Stimulated activated CD4-positive, alpha-beta T cell treated with anti-CD3 and anti-CD28 coated beads, Interleukin-2, amount 100 ng/mL, for 48 hours (primary cell): ENCODE measurements around the gene GRK3.

Experiments used
- DNase-seq, 2 donors: peaks; one replicate each; pipeline ENCODE4 v3.0.0-alpha.2; 2020

The GRK3 gene

DNA sequence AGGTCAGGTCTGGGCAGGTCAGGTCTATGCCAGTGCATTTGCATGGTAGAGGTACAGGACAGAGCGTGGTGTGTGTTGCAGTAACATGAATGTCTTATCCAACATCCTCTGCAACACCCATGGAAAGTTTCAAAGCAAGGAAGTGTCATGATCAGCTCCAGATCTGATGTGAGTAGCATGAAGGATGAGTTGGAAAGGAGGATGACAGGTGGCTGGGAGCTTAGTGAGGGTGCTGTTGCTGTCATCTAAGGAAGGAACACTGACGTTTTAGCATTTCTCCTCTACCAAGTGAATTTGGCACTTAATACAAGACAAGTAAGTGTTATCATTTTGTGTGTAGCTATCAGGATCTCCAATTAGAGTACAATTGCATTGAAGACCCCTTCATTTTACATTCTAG, 65.1 kb downstream of the GRK3 start:
- no peak for DNase-seq

DNA sequence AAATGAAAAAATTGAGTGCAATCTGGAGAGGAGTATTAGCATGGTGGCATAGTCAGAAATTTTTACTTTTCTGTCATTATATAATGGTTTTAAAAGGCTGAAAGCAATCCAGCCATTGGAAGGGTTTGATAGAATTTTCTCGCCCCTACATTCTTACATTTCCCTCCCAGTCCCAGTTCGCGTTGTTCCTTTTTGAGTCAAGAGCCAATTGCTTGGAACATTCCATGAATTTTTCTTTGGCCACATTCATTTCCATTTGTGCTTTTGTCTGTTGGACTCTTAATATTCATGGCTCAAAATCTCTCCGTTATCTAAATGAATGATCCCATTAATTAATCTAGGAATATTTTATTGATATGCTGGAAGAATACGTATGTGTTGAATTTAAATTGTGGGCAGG, 66.0 kb downstream of the GRK3 start:
- DNase-seq: no peak

DNA sequence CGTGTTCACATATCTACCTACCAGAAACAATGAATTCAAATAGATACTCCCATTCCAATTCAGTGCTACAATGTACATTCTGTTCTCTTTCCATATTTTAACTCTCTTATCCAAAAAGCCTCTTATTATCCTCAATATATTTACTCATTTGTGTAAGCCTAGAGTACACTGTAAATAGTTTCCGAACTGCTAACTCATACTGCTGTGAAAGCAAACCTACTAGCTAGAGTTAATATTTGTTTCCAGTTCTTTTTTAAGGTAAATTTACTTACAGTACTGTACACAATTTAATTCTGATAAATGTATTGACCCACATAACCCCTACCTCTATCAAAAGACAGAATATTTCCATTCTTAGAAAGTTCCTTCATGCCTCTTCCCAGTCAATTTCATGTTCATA, 71.8 kb downstream of the GRK3 start:
- no peak for DNase-seq

DNA sequence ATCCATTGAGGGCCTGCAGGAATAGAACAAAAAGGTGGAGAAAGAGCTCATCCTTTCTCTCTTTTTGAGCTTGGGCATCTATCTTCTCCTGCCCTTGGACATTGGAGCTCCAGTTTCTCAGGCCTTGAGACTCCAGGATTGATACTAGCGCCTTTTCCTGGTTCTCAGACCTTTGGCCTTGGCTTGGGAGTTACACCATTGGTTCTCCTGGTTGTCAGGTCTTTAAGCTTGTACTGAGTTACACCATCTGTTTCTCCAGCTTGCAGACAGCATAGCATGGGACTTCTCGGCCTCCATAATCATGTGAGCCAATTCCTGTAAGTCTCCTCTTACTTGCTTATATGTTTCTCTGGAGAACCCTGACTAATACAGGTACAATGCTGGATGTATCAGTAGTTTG, 72.6 kb downstream of the GRK3 start:
- DNase-seq: no peak

DNA sequence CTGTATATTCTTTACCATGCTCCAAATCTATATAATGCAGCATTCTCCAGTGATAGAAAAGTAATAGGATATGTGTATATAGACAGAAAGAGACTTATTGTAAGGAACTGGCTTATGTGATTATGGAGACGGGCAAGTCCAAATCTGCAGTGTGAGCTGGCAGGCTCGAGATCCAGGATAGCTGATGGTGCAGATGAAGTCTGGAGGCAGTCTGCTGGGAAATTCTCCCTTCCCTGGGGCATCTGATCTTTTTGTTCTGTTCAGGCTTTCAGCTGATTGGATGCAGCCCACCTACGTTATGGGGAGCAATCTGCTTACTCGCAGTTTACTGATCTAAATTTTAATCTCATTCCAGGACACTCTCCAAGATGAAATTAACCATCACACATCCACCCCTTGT, 73.2 kb downstream of the GRK3 start:
- no peak for DNase-seq

DNA sequence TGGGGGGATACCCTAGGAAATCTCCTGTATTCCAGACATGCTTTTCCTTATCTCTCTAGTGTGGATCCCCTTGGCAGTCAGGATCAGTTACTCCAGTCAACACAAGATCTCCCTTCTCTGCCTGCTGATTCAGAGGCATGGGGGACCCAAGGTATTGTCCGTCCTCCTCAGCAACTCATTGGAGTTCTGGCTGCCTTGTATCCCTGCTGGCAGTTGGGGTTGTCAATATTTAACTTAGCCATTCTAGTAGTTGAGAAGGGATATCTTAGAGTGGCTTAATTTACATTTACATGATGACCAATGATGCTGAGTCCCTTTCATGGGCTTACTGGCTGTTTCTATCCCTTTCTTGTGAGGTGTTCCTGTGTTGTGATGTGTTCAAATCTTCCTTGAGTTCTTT, 74.2 kb downstream of the GRK3 start:
- no peak for DNase-seq

DNA sequence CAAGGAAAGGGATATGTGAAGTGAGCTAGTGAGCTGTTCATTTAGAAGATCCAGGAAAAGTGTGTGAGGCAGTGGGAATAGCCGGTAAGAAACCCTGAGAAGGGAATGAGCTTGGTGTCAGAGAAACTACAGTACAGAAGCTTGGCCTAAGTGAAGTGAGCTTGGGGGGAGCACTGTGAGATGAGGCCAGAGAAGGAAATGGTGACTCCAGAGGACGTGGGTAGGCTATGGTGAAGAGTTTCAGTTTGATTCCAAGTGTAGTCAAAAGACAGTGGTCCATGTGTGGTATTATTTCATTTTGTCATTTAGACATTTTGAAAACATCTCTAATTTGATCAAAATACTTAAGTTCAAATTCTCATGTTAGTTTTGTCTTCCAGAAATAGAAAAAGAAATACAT, 77.2 kb downstream of the GRK3 start:
- DNase-seq: no peak

DNA sequence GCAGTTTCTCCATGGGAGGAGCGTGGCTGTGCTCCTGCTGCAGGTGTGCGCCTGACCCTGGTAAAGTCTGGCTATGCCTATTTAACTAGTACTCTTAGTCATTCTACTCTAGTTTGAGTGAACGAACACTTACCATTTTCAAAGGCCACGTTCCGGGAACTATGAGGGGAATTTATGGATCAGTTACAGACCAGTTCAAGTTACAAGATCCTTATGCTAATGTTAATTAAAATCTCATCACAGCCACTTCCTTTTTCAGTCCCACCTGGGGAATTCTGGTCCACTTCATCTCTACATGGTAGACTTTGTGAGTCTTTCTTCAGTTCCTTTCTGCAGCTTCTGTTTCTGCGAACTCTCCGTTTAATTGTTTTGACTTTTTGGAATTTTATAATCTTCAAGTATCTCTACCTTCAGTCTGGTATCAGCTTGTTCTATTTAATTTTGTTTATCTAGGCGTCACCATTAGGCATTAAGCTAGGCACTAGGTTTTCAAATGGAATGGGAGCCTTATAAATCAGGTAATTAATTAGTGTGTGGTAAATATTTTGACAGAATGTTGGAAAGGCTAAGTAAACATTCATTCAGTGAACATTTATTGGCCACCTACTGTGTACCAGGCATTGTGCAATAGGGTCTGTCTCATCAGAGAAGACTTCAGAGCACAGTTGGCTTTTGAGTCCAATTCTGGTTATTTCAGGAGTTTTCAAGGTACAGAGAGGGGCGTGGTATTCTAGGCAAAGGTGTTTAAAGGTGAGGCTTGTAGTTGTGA, 78.9 kb downstream of the GRK3 start:
- DNase-seq: no peak

DNA sequence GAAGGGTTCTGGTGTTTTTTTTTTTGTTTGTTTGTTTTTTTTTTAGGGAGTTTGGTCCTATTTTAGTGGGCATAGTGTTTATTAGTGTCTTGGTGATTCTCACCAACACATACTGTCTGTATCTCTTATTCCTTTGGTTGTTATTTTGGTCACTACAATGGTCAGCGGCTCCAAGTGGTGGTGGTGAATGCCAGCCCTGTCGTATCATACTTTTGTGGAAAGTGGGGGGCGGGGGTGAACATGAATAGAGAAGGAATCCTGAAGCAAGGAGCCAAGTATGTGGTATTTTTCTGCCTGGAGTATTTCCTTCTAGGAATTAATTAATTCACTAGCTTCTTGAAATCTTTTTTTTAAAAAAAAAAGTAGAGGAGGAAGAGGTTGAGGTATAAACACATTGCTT, 79.6 kb downstream of the GRK3 start:
- DNase-seq: no peak

DNA sequence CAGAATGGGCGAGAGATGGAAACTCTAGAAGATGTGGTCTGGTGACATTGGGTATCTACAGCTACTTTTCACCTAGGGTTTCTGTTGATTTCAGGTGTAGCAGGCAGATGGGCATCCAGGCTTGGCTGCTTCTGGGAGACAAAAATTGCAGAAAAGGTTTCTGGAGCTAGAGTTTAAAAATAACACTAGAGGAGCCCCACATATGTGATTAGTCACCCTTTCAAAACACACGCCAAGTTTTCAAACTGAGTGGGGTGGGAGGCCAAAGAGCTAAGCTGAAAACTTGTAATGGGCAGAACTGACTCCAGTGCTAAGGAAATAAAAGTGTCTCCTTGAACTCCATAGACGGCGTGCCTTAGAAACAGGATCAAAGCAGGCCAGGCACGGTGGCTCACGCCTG, 80.8 kb downstream of the GRK3 start:
- DNase-seq: no peak

DNA sequence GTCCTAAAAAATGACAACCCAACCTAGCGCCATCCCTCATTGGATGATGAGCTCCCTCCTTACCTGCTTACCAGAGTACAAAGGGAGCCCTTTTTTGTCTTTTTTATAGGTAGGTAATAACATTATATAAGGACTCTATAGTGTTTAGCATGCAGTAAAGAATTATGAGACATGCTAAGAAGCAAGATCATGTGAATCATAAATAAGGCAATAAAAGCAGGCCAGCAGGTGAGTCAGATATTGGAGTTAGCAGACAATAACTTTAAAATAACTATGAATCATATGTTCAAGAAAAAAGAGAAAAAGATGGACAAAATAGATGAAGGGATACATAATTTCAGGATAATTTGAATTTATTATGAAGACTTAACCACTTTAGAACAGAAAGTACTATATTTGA, 81.5 kb downstream of the GRK3 start:
- no peak for DNase-seq

DNA sequence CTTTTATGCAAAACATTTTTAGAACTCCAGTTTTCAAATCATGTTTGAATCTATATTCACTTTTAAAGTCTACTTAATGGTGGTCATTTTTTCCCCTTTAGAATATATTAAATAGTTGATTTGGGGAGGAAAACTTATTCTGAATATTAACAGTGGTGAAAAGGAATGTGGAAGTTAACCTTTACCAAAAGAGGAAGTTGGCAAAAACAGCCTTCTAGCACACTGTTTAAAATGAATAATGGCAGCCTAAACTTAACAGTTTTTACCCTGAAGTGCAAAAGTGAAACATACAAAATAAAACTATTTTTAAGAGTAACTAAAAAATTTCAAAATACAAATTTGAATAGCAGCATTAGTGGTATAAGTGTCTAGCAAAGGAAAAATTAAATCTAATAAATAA, 86.4 kb downstream of the GRK3 start:
- DNase-seq: no peak

DNA sequence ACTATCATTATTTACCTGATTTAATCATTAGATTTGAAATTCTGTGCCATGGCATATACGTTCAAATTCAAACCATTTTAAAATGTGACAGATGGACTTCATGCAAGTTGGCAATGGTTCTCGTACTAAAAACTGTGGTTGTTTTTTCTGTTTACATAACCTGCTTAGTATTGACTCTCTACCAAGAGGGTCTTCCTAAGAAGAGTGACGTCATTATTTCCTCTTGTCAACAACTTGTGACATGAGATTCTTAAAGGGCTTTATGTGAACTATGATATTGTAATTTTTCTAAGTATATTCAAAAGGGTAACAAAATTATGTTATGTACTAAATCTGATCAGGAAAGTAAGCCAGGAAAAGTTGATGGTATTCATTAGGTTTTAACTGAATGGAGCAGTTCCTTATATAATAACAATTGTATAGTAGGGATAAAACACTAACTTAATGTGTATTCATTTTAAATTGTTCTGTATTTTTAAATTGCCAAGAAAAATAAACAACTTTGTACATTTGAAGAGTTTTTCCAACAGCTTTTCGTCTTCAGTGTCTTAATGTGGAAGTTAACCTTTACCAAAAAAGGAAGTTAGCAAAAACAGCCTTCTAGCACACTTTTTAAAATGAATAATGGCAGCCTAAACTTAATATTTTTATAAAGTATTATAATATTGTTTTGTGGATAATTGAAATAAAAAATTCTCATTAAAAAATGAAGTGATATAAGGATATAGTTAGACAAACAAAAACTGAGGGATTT, 87.0 kb downstream of the GRK3 start:
- no peak for DNase-seq

DNA sequence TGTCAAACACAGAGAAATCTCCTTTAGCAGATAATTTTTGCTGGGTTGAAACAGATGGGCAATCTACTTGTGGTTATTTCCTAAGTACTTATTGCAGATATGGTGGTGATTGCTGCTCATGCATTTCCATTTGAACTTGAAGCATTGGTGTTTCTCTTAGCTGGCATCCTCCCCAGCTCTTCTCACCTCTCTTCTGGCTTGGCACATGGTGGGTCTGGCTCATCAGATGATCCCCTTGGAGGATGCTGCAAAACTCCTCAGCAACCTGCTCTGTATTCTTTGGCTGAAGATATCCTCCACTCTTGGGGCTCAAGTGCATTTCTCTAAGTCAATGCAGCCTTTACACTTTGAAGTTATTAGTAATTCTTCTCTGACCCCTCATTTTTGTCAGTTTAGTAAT, 90.2 kb downstream of the GRK3 start:
- no peak for DNase-seq

DNA sequence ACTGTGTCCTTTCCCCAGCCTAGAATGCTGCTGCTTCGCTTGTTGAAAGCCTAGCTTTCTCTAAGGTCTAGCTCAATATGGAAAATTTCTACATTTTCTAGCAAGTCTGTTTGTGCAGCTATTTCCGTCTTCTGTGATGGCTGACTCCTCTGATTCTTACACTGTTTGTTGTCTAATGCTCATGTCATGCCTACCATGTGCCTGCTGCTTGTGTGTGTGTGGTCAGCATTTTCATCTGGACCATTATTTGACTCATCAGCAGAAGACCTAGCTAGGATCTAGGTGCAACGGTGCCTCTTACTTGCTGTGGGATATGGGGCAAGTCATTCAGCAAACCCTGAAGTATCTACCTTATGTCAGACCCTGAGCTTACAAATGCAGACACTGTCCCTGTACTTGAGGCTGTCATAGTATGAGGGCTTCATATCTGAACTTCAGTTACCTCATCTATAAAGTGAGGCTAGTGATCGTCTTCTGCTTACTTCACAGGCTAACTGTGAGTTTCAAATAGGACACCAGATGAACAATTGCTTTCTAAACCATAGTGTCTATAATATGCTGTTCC, 91.0 kb downstream of the GRK3 start:
- DNase-seq: no peak

DNA sequence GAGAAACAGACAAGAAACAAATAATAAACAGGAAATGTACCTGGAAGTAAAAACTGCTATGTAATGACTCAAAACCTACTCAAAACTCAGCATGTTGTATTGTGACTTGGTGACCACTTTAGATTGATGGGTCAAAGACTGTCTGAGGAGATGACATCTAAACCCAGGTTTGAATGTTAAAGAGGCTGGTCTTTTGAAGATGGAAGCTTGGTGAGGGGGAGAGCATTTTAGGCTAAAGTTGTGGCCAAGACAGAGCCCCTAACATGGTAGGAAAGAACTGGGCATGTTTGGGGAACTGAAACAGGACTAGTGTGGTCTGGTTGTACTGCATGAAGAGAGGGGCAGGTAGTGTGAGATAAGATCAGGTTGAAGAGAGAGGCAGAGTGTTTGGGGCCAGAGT, 92.2 kb downstream of the GRK3 start:
- DNase-seq: no peak

DNA sequence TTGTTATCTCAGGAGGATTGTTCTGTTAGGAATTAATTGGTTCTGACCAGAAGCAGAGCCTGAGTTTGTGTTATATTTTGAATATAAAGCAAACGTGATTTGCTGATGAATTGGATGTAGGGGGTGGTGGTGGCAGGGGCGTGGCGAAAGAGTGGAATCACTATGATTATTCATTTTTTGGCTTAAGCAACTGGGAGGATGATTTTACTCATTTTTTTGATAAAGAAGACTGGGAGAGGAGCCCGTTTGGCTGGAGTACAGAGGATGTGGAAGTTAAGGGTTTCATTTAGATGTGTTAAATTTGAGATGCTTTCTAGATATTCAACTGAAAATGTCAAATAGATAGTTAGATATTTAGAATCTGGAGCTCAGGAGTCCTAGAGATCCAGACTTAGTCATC, 94.2 kb downstream of the GRK3 start:
- DNase-seq: no peak

DNA sequence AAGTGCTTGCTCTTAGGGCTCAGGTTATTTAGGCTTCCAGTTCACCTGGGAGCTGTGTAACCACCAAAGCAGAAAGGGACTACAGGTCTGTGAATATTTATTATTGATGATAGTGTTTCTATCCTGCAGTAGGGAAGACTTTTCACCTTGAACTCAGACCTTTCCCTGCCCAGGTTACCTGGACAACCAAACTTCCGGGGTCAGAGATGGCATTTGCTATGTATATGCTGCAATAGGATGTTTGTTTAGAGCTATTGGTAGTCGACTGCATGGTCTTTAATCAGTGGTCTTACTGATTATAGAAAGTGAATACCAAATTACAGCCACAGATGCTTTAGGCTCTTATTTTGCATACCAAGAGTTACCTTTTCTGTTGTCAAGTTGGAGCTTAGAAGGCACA, 94.9 kb downstream of the GRK3 start:
- DNase-seq: no peak

DNA sequence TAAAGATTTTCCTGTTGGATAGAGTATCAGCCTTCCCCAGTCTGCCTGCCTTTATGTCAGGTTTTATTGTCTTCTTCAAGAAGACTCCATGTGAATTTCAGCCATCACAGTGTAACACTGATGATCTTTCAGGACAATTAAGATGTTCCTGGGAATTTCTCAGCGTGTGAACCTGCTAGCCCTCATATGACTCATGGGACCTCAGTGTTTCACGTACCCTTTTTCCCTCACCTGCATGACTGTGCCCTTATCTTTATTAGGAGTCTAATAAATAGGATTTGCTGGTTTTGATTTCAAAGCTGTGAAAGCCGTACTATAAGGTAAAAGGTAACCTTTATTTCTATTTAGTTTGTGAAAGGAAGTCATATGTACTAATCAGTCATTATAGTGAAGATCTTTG, 95.9 kb downstream of the GRK3 start:
- no peak for DNase-seq

DNA sequence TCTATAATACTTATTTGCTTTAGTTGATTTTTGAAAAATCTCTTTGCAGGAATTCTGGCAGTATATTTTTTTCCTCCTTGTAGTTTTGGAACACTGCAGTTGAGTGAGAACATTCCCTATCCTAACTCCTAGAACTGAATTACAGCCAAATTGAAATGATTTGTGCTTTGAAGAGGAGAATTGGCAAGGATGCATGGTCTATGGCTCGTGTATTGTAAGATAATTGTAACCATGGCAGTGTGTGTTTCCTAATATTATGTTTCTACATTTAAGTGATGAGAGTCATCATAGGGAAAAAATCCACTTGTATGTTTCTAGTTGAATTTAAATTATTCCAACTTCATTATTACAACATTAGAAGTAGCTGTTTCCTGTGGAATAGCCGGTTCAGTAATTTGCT, 96.6 kb downstream of the GRK3 start:
- no peak for DNase-seq

DNA sequence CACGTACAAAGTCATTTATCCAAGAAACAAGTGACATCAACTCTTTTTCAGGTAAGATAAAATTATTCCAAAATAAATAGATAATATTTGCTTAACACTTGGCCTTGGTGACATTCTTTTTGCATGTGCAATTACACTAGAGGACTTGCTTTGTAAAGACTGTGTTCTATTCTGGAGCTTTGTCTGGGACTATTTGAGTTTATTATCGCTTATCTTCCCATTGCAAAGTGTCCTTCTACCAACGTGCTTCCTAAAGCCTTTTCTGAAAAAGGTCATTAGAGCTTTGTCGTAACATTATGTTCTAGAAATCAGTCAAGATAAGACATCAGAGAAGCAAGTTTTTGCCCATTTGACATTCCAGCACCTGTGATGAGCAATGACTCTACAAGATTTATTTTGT, 99.2 kb downstream of the GRK3 start:
- DNase-seq: no peak

DNA sequence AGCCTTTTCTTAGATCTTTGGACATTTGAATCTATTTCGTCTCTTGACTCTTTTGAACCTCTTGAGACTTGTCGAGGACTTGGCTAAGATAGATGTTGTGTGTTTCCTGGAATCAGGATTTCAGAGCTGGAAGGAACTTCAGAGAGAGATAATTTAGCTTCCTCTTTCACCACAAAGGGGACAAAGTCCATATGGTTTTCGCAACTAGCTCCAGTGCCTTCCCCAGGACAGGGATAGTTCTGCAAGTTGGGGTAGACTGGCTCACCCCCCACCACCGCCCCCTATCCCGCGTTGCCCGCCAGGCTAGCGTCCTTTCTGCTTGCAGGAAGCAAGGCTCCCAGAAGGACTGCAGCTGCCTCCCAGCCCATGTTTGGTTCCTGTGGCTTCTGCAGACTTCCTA, 101.8 kb downstream of the GRK3 start:
- no peak for DNase-seq

DNA sequence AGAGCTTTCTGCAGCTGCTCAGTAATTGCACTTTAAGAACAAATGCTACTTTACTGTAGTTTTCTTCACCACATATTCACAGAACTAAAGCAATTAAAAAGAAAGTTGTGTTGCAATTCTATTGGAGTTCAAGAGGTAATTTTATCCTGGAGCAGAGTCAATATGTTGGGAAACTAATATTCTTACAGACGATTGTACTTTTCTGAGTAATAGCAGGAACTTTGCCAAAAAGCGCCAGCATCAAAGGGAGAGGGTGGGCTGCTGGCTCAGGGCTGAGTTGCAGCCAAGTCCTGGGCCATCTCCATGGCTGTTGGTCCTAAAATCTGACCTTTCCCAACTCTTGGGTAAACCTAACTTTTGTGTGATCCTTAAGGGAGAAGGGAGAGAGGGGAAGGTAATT, 104.0 kb downstream of the GRK3 start:
- no peak for DNase-seq

DNA sequence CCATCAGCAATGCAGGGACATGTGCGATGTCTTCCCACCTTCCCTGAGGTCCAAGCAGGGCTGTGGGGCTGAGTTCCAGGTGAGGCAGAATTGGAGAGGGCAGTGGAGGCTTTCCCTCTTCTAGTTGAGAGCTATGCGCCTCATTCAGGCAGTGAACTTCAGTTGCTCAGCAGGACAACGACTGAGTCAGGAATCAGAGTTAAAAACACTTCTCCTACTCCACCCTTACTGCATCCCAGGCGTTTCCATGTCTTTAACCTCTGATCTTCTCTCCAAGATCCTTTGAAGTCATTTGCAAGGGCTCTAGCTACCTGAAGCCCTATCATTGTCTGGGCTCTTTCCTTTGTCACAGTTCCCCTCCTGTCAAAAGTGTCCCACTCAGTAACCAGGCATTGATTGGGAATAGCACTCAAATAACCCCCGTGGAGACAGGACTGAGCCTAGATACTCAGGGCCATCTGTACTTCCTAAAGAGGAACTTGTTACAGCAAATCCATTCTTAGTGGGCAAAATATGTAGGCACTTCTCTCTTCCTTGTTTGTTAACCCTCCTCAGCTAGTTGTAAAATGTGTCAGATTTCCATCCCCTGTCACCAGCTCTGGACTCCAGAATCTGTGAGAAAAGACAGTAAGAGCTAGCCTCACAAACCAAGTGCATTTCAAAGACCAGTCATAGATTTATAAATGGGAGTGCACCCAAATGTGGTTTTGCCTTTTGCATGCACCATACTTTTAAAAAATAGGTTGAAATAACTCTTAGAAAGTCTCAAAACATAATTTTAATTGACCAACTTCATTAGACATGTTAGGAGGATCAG, 105.0 kb downstream of the GRK3 start:
- no peak for DNase-seq
